NCI-H774 (cell line): ENCODE data around the gene SLC19A2.
"Not testable (repeated sequence)": the region's sequence is repeated elsewhere in the genome, so short reads cannot be mapped to it uniquely, and the experiment has no call there.

Experiments used
- DNase-seq: peaks from one replicate; lab custom pipeline; 2025; lab: John Stamatoyannopoulos, UW

SLC19A2 gene

DNA sequence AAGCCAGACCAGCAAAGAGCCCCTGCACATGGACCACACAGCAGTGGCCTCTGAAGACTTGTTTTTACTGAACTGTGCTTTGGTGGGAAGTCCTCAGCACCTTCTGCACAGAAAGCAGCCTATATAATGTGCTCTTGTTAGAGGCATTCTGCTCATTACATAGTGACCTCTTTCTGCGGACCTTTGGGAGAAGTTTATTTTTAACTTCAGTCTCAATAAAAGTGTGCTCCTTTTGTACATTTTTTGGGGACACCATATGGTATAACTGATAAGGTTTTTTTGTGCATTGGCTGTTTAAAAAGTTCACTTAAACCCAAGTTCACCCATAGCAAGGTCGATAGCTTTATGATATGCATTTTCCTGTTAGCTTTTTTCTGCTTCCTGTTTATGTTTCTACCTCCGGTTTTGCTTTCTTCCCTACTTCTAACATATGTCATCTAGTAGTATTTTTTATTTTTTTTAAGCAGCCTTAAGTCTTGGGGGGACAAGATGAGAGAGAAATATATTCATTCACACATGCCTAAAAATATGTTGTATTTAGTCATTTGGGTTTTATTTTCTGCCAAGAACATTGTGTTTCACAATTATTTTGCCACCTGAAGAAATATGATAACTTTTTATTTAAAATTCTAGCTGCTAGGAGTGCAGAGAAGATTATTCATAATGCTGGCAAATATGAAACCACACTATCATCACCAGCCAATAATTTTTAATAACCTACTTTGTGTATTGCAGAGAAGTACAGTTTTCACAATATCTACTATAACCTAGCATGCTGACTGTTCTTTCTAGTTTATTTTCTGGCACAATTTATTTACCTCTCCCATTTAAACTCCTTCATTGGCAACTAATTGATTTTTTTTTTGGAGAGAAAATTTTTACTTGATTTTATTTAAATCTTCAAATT, 22.9 kb upstream of the SLC19A2 start:
- no peak for DNase-seq

DNA sequence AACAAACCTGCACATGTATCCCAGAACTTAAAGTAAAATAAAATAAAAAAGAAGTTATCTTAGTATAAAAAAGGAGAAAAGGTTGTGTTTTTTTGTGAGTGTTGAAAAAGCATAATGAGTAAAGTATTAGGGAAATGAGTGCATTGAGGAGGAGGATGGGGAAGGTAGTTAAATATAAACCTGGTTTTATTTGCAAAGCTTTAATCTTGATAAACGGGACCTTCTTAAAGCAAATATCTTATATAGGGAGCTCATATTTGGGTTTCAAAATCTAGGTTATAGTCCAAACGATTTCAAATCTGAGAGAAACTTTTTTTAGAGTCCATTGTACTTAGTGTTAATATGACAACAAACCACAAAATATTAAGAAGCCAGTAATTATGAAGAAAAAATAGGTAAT, 21.7 kb upstream of the SLC19A2 start:
- DNase-seq, result no peak

- not testable (repeated sequence) for DNase-seq
Measured at GRCh38 chr1:169503601-169504000, 17.9 kb upstream of the SLC19A2 start.

GRCh38 chr1:169499807-169500206, 14.1 kb upstream of the SLC19A2 start:
- no peak for DNase-seq

DNA sequence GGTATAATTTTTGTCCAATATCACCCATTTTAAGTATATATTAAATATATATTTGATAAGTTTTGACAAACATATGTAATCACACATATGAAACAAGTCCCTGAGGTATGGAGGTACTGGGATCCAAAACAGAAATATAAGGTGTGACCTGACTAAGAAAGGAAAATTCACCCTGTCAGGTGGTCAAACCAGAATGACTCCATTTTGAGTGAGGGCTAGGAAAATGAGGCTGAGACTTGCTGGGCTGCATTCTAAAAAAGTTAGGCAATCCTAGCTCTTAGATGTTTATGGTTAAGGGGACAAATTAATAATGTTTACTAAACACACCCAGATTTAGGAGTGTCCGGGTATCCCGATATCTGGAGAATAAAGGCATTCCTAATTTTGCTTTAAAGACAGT, 11.6 kb upstream of the SLC19A2 start:
- DNase-seq, result no peak

GRCh38 chr1:169495916-169496315, 10.2 kb upstream of the SLC19A2 start:
- no peak for DNase-seq

- DNase-seq, result no peak
Measured at GRCh38 chr1:169495046-169495775, 9.5 kb upstream of the SLC19A2 start.

GRCh38 chr1:169494343-169494742, 8.6 kb upstream of the SLC19A2 start:
- DNase-seq, result no peak

GRCh38 chr1:169493251-169493650, 7.5 kb upstream of the SLC19A2 start:
- DNase-seq, result no peak

- DNase-seq, result no peak
Measured at GRCh38 chr1:169491845-169492281, 6.1 kb upstream of the SLC19A2 start.

DNA sequence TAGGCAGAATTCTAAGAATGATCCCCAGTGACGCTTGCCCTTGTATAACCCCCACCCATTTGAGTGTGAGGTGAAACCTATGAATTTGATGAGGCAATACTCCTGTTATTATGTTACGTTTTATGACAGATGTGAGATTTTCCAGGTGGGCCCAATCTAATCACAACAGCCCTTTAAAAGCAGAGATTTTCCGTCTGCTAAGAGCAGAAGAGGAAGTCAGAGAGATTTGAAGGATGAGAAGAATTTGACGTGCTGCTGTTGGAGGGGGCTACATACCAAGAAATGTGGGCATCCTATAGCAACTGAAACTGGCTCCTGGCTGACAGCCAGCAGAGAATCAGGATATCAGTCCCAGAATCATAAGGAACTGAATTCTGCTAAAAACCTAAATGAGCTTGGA, 2.4 kb upstream of the SLC19A2 start:
- DNase-seq, result no peak

GRCh38 chr1:169487561-169487960, 1.8 kb upstream of the SLC19A2 start:
- DNase-seq, result no peak

DNA sequence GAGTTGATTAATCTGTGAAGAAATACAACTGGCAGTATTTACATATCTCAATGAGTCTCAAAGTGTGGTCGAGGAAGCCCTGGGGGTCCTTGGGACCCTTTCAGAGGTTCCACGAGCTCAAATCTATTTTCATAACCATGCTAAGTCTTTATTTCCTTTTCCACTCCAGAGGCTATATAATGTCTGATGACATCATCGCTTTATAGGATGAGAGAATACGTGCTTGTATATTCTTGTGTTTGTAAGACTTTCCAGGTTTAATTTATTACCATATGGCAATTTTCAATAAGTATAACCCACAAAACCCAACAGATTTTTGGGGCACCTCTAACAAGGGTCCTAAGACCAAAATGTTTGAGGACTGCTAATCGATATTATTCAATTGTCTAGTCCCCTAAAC, 1.4 kb upstream of the SLC19A2 start:
- DNase-seq, result no peak

GRCh38 chr1:169486281-169487051, 722 bp upstream of the SLC19A2 start:
- DNase-seq, result no peak

DNA sequence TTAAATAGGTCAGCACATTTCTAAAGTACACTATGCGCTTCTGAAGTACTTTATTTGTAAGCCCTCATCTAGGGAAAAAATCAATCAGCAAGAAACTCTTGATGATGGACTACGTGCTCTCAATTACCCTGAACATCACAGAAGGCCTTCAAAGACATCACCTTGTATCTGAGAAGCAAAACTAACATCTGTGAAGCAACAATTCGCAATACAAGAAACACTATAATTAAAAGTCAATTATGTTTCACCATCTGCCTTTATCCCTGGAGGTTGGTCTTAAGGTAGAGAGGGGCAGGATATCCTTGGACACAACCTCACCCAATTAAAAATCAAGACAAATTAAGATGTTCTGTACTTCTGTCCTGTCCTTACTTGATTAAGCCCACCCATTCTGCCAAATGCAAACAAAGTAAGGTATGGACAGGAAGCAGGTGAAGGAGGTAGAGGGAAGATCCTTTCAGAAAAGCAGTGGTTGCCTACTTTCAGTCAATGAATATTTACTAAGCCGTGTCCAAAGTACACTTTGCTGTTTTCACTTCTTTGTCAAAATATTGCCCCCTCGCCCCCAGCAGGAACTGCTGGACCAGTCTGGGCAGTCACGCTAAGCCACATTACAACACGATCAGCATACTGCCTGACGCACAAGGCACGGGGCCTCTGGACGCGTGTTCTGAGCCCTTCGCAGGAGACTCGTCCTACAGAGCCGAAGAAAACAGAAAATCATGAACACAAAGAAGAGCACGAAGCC, 887 bp downstream of the SLC19A2 start:
- no peak for DNase-seq

DNA sequence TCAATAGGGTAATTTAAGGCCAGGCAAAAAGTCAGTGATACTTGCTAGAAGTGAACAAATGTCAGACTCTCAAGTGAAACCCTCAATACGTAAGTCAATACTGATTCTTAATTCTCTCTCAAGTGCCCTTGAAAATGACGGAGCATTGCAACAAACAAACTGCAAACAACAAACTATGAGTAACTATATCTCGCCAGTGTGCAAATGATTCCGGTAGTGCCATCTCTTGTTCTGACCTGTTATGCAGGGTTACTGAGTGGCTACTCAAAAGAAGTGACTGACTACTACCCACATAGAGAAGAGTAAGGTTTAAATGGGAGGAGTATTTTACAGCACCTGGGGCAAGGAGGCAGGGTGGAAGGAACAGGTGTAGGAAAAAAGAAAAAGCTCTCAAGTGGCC, 1.6 kb downstream of the SLC19A2 start:
- DNase-seq, result no peak

DNA sequence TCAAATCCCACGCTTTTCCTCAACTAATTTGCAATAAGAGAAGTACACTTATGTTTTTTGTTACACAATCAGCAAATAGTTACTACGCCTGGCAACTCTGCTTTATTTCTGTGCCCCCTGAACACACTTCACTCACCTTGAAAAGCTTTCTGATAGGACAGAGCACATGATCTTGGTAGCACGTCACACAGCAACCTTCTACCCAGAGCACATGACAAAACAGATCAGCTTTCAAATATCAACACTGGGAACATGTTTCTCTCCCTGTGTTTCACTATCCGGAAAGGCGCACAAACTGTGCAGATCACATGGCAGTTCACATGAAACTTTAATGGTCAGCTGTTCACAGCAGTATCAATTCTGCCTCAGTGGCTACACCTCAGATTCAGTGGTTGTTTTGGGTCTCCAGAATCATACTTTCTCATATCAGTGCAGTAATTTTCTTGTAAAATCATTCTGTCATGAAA, 2.2 kb downstream of the SLC19A2 start:
- no peak for DNase-seq

DNA sequence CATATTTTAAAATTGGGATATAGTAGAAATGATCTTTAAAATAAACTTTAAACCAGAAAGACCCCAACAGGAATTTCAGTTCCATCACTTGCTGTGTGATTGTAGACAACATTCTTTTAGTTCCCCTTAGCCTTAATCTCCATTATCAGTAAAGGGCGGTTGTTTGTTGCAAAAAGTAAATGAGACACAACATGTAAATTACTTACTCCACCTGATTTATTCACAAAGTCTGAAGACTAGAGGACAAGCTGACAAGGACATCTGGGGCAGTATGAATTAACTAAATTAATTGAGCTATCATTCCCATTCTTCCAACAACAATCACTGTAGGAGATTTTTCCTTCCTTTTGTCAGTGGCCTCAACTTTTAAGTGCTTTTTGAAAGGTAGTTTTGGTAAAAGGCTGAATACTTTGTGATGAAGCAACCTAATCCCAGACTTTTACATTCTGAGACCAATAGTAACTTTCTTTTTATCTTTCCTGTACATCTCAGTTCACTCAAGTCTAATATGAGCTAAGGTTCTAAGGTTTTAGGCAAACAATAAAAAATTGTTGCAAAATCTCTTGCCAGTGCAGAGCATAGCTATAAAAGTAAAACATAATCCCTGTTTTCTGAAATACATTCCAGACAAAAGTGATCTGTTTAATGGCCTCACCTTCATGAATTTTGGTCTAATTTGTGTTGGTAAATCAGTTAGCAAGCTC, 6.2 kb downstream of the SLC19A2 start:
- no peak for DNase-seq

- DNase-seq, result no peak
Measured at GRCh38 chr1:169478094-169478672, 7.6 kb downstream of the SLC19A2 start.

DNA sequence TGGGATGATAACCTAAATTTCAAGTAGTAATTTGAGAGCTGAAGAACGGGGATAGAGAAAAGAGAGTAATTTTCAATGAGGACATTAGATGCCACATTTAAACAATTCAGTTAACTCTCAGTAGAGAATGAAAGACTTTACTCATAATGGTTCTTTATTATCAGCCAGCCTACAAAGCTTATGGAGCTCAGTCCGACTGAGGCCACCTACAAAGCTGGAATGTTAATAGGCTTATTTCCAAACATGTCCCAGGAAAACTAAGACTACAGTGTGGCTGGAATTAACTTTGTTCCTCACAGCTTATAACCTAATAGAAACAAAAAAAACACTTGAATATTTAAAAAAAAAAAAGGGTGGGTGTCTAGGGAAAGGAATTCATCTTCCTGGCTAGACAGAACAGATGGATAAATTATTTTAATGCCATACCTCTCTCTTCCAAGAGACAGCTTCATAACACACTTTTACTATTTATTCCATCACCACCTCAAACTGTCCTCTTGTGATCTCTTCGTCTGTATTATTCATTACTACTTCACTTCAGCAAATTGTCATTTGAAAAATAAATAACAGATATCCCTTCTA, 9.8 kb downstream of the SLC19A2 start:
- DNase-seq, result no peak
